GM12878 (cell line): ENCODE results near the gene MFN2. TPM values are rescaled to one million over a fixed set of nuclear protein-coding genes. Genes with fewer than 3 reads are reported as not detected.

ENCODE experiments used
- ASH2L ChIP-seq: fragments of 300-600, 200-600 bp; sonication (generic); IDR thresholded peaks from 2 replicates; pipeline ENCODE4 v1.6.1; 2017; ENCODE audit warnings: low read depth, mild to moderate bottlenecking, borderline replicate concordance
- BHLHE40 ChIP-seq, 2 experiments: fragments of 450-650 bp in 1 of 2; IDR thresholded peaks; 2 replicates each; pipeline ENCODE4 v1.6.1; 2011 to 2017; ENCODE audit warnings: low read depth in 2 of 2, borderline replicate concordance in 1 of 2, improper control_type of control experiment in 1 of 2, low read length in 1 of 2, mild to moderate bottlenecking in 1 of 2
- CHD2 ChIP-seq: IDR thresholded peaks from 2 replicates; pipeline ENCODE4 v1.6.1; 2011; ENCODE audit warnings: low read depth, low read length, improper control_type of control experiment, borderline replicate concordance
- CREB1 ChIP-seq: IDR thresholded peaks from 2 replicates; pipeline ENCODE4 v1.6.1; 2012; ENCODE audit warnings: low read depth, mild to moderate bottlenecking, inconsistent platforms
- DPF2 ChIP-seq: fragments of 450-650 bp; IDR thresholded peaks from 2 replicates; pipeline ENCODE4 v1.6.1; 2017; ENCODE audit warnings: mild to moderate bottlenecking
- ELK1 ChIP-seq: IDR thresholded peaks from 2 replicates; pipeline ENCODE4 v1.6.1; 2012; ENCODE audit warnings: low read depth, low read length, improper control_type of control experiment
- HCFC1 ChIP-seq: fragments of 150-350 bp; IDR thresholded peaks from 2 replicates; pipeline ENCODE4 v1.6.1; 2014; ENCODE audit warnings: low read length
- IKZF1 ChIP-seq: fragments of 450-650 bp; conservative IDR thresholded peaks from 2 replicates; pipeline ENCODE4 v1.6.1; 2017; ENCODE audit warnings: antibody characterized with exemption, mild to moderate bottlenecking
- IRF3 ChIP-seq: fragments of 450-650 bp; IDR thresholded peaks from 2 replicates; pipeline ENCODE4 v1.6.1; 2014; ENCODE audit warnings: mild to moderate bottlenecking
- JUND ChIP-seq: IDR thresholded peaks from 2 replicates; pipeline ENCODE4 v1.6.1; 2012; ENCODE audit warnings: low read depth, mild to moderate bottlenecking, low read length, improper control_type of control experiment, moderate library complexity
- KLF5 ChIP-seq: fragments of 450-650 bp; IDR thresholded peaks from 2 replicates; pipeline ENCODE4 v1.6.1; 2014; ENCODE audit warnings: mild to moderate bottlenecking; ENCODE audit not compliant: partially characterized antibody
- MEF2B ChIP-seq: fragments of 450-650 bp; IDR thresholded peaks from 2 replicates; pipeline ENCODE4 v1.6.1; 2018; ENCODE audit warnings: mild to moderate bottlenecking, moderate library complexity; ENCODE audit not compliant: partially characterized antibody, poor library complexity, severe bottlenecking
- POLR2A ChIP-seq: IDR thresholded peaks from 2 replicates; pipeline ENCODE4 v1.6.1; 2011; ENCODE audit warnings: low read depth, mild to moderate bottlenecking, low read length
- POLR2AphosphoS5 ChIP-seq: IDR thresholded peaks from 2 replicates; pipeline ENCODE4 v1.6.1; 2011; ENCODE audit warnings: mild to moderate bottlenecking, low read length, inconsistent platforms
- REST ChIP-seq: IDR thresholded peaks from 2 replicates; pipeline ENCODE4 v1.6.1; 2012; ENCODE audit warnings: mild to moderate bottlenecking, low read depth, low read length
- RFX5 ChIP-seq: IDR thresholded peaks from 2 replicates; pipeline ENCODE4 v1.6.1; 2011; ENCODE audit warnings: low read depth, low read length, improper control_type of control experiment
- SIN3A ChIP-seq: IDR thresholded peaks from 2 replicates; pipeline ENCODE4 v1.6.1; 2012; ENCODE audit warnings: low read depth, low read length, improper control_type of control experiment
- SIX5 ChIP-seq: IDR thresholded peaks from 2 replicates; pipeline ENCODE4 v1.6.1; 2011; ENCODE audit warnings: mild to moderate bottlenecking, low read depth, low read length, moderate library complexity; ENCODE audit not compliant: severe bottlenecking
- TARDBP ChIP-seq: IDR thresholded peaks from 2 replicates; pipeline ENCODE4 v1.6.1; 2016; ENCODE audit warnings: borderline replicate concordance
- TCF12 ChIP-seq: IDR thresholded peaks from 2 replicates; pipeline ENCODE4 v1.6.1; 2011; ENCODE audit warnings: low read depth, mild to moderate bottlenecking, low read length
- USF1 ChIP-seq: IDR thresholded peaks from 2 replicates; pipeline ENCODE4 v1.6.1; 2011; ENCODE audit warnings: borderline replicate concordance, low read depth, mild to moderate bottlenecking, moderate library complexity, mixed read lengths, low read length; ENCODE audit not compliant: insufficient read depth; ENCODE audit errors: extremely low read length
- YY1 ChIP-seq: IDR thresholded peaks from 2 replicates; pipeline ENCODE4 v1.6.1; 2011; ENCODE audit warnings: low read depth, mild to moderate bottlenecking, low read length
- ZNF207 ChIP-seq: fragments of 450-650 bp; IDR thresholded peaks from 2 replicates; pipeline ENCODE4 v1.6.1; 2014; ENCODE audit warnings: antibody characterized with exemption, mild to moderate bottlenecking, borderline replicate concordance
- polyA plus RNA-seq, 11 experiments: library from polyadenylated mRNA; depleted of rRNA in 4 of 11; unstranded in 6 of 11; stranded (reverse) in 5 of 11; fragments of >200 nt; fragmentation: Nextera tagmentation in 4 of 11; fragmentation: Illumina TruSeq in 1 of 11; extraction: Ambion mirVana in 4 of 11; extraction: Trizol in 1 of 11; gene quantifications; 1 replicate in 1 of 11; 2 replicates in 10 of 11; pipeline versions ENCODE4 v1.2.1 to v1.2.3, GENCODE V29; 2011 to 2016; ENCODE audit warnings: inconsistent platforms in 2 of 11, missing spikeins in 2 of 11, low read depth in 1 of 11
- total RNA-seq, 4 experiments: library from RNA; depleted of rRNA in 3 of 4; stranded (reverse); fragments of >200 nt in 3 of 4; fragmentation: Illumina TruSeq in 1 of 4; extraction: Trizol in 1 of 4; gene quantifications; 2 replicates each; pipeline versions ENCODE4 v1.2.1 to v1.2.3, GENCODE V29; 2013 to 2021

The MFN2 gene
- total and polyA plus RNA-seq, 10 of the 15 experiments (the other 5 are each of a cell fraction or from before 2014, with no cell fraction given) = 5.3 to 64.4 (median 48.1) TPM

- no peak for TF ChIP-seq REST
- TF ChIP-seq IRF3 = peak; percentile 58; the same call in 1 of the 2 replicates
- peak; percentile 56; the same call in 1 of the 2 replicates for TF ChIP-seq ASH2L
- TF ChIP-seq ELK1 = 0 out of 2 replicates have a peak, but pooled peaks have one; percentile 62
- peak; percentile 64 for TF ChIP-seq KLF5
- peak; percentile 94 for TF ChIP-seq SIN3A
- peak; percentile 11 for TF ChIP-seq USF1
- no peak for TF ChIP-seq MEF2B
- peak; percentile 78 for TF ChIP-seq SIX5
- TF ChIP-seq IKZF1 = peak; percentile 96
- TF ChIP-seq YY1 = peak; percentile 98
- 0 out of 2 replicates have a peak, but pooled peaks have one; percentile 37 for TF ChIP-seq JUND
- TF ChIP-seq TCF12 = 0 out of 2 replicates have a peak, but pooled peaks have one; percentile 10
- peak; percentile 92 for TF ChIP-seq POLR2A
- TF ChIP-seq BHLHE40 (IDR thresholded peaks at IDR 0.05; ENCODE audit: borderline replicate concordance in 1 of 2, low read depth in 2 of 2, low read length in 1 of 2) = peak in 1 of 2 experiments; percentile 56; a peak in 1 of 4 replicates
- peak; percentile 70; the same call in 1 of the 2 replicates for TF ChIP-seq POLR2AphosphoS5
- TF ChIP-seq TARDBP = peak; percentile 73; the same call in 1 of the 2 replicates
- peak; percentile 75 for TF ChIP-seq CHD2
- peak; percentile 98 for TF ChIP-seq ZNF207
- peak; percentile 62 for TF ChIP-seq RFX5
- TF ChIP-seq HCFC1 = peak; percentile 88
- peak; percentile 99 for TF ChIP-seq CREB1
- peak; percentile 71 for TF ChIP-seq DPF2
Measured at GRCh38 chr1:11979851-11980675, at the start of gene MFN2 (continued).
